HG03095 (cell line): ENCODE measurements around the gene SLC9A6.
"Not testable (repeated sequence)": the region's sequence is repeated elsewhere in the genome, so short reads cannot be mapped to it uniquely, and the experiment has no call there.

Experiments used
- ATAC-seq: cut with Tn5 transposase; IDR thresholded peaks from one replicate; pipeline ENCODE4 v1.9.1; 2021; ENCODE audit warnings: moderate library complexity; ENCODE audit not compliant: unreplicated experiment

Gene SLC9A6

DNA sequence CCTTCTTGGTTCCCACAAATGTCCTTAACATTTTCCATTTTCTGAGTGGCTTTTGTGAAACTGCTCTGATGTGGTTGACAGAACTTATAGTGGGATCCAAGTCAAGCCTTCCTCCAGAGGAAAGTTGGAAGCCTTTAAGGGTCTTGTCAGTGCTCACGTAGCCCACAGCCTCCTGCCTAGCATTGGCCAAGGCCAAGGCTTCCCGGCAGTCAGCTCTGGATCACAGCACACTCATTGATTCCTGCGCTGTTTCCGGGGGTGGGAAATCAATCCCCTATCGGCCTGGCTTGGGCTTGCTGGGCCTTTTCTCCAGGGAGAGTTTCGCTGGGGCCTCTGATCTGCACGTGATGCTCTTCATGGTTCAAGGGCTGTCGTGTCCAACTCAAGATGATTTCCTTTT, 76.1 kb downstream of the SLC9A6 start:
- ATAC-seq = no peak

DNA sequence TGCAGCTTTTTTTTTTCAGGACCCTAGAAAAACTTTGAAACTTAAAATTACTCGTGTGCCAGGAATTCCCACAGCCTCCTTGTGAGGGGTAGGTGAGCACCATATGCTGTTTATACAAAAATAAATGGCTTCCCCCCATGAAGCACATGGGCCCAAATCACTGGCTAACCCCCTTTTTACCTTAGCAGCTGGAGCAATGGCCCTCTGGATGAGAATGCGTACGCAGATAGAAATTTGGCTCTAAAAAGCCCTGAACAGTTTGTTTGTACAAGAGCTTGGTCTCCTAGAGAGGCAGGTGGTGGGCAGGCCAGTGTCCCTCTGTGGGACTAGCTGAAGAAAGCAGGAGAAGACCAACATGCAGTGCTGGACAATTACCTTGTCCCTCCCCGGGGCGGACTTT, 76.5 kb downstream of the SLC9A6 start:
- ATAC-seq = no peak

DNA sequence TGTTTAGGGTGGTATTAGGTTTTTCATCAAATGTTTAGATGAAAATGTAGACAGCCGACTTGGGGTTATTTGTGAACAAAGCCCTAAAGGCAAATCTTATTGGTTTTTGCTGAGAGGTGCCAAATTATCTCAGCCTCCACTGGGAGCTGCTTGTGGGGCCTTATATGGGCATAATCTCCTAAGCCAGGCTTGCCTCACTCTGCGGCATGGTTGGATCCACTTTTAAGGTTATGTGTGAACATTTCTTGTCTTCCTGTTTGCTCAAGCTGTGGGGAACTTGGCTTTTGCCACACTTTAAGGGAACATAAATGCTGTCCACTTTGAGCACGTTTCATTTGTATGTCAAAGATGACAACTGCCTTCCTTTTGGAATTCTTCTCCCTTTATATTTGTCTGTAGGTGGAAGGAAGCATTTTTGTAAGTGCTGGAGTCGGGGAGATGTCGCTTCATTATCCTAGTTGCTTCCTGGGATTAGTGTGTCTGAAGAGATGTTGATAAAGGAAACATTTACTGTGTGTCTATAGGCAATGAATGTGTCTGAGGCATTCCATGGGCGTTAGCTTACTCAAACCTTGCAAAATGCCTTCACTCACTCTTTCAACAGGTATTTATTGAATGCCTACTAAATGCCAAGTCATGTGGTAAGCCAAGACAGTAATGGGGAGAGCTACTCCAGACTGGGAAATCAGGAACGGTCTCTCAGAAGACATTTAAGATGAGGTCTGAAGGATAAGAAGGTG, 78.3 kb downstream of the SLC9A6 start:
- no peak for ATAC-seq

DNA sequence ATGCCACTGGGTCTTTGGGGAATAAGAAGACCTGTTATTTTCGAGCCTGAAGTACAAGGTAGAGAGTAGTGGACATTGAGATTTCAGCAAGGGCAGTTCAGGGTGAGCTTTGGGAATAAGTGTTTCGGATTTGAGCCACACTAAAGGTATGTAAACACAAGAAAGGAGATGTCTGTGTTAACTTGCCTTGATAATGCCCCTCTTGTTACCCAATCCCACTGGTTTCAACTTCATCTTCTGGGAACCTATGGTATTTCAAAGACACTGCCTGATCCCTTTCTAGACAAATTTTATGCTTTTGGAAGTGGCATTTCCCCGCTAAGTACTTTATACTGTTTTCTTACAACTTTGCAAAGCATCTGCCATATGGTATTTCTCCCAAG, 79.4 kb downstream of the SLC9A6 start:
- no peak for ATAC-seq

GRCh38 chrX:136065044-136065671, 79.9 kb downstream of the SLC9A6 start:
- no peak for ATAC-seq

- no peak for ATAC-seq
Measured at GRCh38 chrX:136067097-136067496, 81.9 kb downstream of the SLC9A6 start.

DNA sequence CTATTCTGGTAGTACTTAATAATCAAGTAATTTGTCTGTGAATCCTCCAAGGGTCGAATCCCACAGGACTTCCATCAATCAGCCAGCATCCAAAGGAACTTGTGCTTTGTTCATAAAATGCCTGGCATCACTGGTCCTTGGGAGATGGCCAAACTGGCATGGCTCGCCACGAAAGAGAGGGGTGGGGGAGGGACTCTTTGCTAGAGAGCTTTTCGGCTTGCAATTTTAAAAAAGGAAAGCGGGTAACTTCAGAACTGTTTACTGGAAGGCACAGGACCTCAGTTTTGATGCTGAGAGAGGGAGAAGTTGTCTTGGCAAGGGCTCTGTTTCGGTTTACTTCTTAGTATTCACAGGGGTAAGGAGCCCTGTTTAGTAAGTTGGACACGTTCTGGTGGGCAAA, 82.7 kb downstream of the SLC9A6 start:
- no peak for ATAC-seq

- no peak for ATAC-seq
Measured at GRCh38 chrX:136076942-136077341, 91.7 kb downstream of the SLC9A6 start.

GRCh38 chrX:136080766-136081165, 95.5 kb downstream of the SLC9A6 start:
- ATAC-seq = no peak

DNA sequence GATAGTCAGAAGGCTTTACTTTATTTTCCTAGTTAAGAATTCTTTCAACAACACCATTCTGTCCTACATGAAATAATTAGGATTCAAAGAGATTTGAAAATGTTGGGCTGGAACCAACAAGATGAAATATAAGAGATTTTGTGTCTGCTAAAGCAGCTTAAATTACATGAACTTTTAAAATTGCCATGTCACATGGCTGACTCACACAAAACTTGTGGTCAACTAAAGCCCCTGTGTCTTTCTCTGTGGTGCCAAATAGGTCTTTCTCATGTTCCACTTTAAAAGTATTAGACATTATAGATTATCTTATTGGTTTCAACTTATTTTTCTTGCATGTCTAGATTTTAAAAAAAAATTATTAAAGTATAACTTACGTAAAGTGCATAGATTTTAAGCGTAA, 101.3 kb downstream of the SLC9A6 start:
- no peak for ATAC-seq

DNA sequence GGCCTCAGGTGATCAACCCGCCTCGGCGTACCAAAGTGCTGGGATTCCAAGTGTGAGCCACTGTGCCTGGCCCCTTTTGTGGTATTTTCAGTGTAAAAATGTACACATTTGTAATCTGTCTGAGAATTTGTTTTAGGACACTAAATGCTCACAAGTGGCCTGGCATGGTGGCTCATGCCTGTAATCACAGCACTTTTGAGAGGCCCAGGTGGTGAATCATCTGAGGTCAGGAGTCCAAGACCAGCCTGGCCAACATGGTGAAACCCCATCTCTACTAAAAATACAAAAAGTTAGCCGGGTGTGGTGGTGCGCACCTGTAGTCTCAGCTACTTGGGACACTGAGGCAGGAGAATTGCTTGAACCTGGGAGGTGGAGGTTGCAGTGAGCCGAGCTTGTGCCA, 106.7 kb downstream of the SLC9A6 start:
- not testable (repeated sequence) for ATAC-seq

DNA sequence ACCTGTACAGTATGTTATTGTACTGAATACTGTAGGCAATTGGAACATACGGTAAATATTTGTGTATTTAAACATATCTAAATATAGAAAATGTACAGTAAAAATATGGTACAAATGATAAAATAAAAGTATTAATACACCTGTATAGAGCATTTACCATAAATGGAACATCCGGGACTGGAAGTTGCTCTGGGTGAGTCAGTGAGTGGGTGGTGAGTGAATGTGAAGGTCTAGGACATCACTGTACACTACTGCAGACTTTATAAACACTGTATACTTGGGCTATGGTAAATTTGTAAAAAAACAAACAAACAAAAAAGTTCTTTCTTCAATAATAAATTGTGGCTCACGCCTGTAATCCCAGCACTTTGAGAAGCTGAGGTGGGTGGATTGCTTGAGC, 109.7 kb downstream of the SLC9A6 start:
- no peak for ATAC-seq
